Measurements from ENCODE around the gene DAGLB.
"Not testable (repeated sequence)": the region's sequence is repeated elsewhere in the genome, so short reads cannot be mapped to it uniquely, and the experiment has no call there.

DAGLB gene

DNA sequence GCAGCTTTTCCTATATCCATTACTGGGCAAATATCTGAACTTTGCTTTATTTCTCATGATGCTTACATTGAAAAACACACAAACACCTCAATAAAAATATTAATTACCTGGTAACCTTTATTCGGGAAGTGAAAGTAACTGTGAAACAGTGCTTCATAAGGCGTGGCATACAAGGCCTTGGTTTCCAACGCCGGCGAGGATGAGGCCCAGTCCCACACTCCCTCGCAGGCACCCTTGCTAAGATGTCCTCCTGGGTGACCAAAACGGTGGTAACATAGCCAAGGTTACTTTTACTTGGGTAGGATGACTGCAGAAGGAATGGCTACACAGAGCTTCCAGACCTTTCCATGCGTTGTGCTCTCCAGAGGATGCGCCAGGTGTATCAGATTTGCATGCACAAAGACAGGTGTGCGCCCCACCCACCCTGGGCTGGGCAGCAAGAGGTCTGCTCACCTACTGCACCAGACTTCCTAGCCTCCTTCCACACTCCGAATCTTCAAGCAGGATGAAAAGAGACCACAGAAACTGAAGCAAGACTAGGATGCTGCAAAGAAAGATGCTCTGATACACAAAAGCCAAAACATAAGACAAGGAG, 13.3 kb upstream of the DAGLB start:
- DNase-seq = no peak

- DNase-seq = no peak
These were observed 12.5 kb upstream of the DAGLB start for GRCh38 chr7:6460303-6460702.

DNA sequence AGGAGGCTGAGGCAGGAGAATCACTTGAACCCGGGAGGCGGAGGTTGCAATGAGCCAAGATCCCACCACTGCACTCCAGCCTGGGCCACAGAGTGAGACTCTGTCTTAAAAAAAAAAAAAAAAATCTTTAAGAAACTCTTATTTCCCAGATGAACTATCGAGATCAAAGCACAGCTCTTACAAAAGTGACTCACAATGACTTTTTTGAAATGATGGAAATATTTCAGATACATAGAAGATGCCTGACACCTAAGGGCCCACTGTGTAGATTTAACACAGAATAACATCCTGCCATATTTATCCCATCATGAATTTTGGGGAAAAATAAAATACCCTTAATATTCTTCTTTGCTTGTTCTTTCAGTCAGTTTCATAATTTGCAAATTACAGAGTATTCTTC, 10.9 kb upstream of the DAGLB start:
- not testable (repeated sequence) for DNase-seq

- DNase-seq = peak; percentile 83
These were observed 6.0 kb upstream of the DAGLB start for GRCh38 chr7:6453734-6454133.

- no peak for DNase-seq
These were observed 3.5 kb upstream of the DAGLB start for GRCh38 chr7:6451224-6451705.

GRCh38 chr7:6450591-6450990, 2.8 kb upstream of the DAGLB start:
- DNase-seq = not testable (repeated sequence)

- not testable (repeated sequence) for DNase-seq
These were observed 2.1 kb upstream of the DAGLB start for GRCh38 chr7:6449884-6450283.

- no peak for DNase-seq
These were observed 1.3 kb upstream of the DAGLB start for GRCh38 chr7:6448943-6449543.

GRCh38 chr7:6446838-6447580, 745 bp downstream of the DAGLB start:
- DNase-seq = peak; percentile 84

DNA sequence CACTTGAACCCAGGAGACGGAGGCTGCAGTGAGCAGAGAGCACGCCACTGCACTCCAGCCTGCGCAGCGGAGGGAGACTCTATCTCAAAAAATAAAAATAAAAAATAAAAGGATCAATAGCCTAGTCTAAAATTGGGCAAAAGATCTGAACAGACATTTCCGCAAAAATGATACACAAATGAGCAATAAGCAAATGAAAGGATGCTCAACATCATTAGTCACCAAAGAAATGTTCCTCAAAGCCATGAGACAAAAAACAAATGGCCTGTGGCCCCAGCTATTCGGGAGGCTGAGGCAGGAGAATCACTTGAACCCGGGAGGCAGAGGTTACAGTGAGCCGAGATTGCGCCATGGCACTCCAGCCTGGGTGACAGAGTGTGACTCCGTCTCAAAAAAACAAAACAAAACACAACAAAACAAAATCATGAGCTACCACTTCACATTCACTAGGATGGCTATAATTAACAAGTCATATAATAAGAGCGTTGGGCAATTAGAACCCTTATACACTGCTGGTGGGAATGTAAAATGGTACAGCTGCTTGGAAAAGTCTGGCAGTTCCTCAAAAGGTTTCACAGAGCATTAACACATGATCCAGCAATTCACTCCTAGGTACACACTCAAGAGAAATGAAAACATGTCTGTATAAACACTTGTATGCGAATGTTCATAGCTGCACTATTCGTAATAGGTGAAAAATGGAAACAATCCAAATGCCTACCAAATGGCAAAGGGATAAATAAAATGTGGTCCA, 3.1 kb downstream of the DAGLB start:
- DNase-seq = no peak

GRCh38 chr7:6443372-6443941, 4.3 kb downstream of the DAGLB start:
- peak; percentile 92 for DNase-seq

DNA sequence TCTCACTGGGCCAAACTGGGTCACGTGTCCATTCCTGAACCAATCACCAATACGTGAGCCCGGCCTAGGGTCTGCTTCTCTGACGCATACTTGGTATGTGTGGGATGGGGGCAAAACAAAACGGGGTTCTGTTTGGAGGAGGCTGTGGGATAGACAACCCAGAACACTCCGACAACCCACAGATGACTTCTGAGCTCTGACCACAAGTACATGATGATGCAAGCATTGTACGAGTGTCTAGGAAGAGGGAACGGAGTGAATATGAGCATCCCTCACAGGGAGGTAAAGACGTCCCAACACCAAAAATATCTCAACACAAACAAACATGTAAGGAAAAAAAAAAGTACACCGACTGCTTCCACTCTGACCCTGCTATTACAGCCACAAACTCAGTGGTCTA, 5.6 kb downstream of the DAGLB start:
- no peak for DNase-seq

- no peak for DNase-seq
These were observed 7.4 kb downstream of the DAGLB start for GRCh38 chr7:6440381-6440780.

GRCh38 chr7:6438427-6438826, 9.3 kb downstream of the DAGLB start:
- DNase-seq = no peak

- DNase-seq = no peak
These were observed 10.5 kb downstream of the DAGLB start for GRCh38 chr7:6437251-6437650.

DNA sequence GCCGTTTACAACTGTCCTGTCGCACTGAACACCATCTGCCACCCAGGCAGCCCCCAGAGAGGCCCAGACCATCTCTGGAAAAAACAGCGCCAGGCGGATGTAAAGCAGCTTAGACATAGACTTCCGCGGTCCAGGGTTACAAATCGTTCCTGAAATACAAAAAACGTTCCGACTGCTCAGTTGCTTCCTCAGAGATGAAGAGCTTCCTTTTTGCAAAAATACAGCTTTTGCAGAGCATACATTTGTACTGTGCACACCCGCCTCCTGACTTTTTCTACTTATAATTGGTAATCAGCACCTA, 11.4 kb downstream of the DAGLB start:
- no peak for DNase-seq

DNA sequence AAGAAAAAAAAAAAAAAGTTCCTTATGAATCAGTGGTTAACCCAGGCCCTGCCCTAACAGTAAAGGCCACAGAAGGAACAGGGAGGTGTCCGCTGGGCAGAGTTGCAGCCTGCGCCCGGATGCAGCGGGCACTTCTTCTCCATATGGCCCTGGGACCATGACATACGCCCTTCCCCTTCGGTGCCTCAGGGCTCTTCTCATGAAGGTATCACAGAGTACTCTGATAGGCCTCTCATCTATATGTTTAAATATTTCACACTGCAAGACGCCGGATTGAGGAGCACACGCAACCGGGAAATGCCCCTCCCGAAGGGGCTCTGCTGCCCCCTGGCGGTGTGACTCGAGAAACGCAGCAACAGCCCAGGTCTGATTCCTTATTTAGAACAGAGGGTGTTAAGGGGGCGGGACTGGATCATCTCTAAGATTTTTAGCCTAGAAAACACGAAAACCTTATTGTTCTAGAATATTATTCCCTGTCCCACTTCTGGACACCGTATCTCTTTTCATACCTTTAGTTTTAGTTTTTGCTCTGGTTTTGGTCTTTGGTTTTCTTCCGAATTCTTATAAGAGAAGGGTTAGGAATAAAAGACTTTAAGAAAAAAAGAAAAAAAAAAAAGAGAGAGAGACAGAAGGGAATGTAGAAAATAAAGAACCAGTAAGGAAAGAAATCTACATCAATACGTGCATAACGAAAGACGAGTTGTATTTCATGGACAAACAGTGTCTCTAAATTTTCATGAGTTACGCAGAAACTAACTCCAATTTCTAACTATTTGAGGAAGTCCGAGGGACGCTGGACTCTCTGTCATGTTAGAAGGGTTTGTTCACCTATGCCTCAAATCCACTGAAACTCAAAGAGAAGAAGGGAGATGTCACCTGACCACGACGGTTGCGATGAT, 12.0 kb downstream of the DAGLB start:
- DNase-seq = peak; percentile 82

DNA sequence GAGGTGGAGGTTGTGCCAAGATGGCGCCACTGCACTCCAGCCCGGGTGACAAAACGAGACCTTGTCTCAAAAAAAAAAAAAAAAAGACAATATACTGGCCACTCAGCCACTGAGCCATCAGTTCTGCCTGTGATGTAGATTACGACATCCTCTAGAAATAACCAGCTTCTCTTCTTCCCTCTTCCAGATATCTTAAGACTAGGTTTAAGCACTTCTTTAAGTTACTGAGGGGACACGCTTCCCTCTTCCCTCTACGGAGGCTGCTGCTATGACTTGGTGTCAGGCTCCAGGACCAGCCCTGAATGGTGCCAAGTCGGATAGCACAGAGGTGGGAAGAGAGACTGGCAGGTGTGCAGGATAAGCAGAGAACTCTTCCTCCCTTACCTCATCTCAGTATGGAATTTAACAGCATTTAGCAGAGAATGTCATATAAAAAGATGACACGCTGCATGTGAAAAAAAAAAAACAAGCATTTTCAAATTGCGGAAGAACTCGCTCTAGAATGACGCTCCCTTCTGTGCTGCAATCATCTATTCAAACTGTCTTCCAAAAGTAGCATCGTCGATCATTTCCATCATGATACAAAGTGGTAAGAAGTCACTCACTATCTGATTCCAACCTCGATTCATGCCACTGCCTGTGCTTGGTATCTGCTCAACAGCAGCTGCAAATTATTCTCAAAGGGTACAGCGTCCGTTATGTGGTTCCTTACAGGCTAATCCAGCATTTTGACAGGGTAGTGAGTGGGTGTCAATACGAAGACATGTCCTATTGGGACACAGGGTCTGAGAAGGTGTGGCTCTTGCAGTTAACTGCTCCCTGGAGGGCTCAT, 13.8 kb downstream of the DAGLB start:
- DNase-seq = no peak

DNA sequence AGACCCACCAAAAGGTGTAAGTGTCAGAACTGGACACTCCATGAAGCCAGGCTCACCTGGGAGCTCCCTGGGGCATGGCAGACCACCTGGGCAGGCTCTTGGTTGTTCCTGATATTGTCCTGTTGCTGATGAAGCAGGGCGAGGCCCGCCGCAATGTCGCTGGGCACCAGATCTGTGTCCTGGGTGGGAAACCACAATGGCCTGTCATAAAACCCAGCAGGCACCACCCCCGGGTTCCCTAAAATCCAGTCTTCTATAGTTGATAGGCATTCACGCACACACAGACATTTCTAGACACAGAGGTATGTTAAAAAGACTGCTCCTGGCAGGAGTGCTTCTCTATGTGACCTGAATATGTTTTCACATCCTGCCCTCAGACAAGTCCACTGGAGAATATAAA, 15.0 kb downstream of the DAGLB start:
- DNase-seq = no peak

DNA sequence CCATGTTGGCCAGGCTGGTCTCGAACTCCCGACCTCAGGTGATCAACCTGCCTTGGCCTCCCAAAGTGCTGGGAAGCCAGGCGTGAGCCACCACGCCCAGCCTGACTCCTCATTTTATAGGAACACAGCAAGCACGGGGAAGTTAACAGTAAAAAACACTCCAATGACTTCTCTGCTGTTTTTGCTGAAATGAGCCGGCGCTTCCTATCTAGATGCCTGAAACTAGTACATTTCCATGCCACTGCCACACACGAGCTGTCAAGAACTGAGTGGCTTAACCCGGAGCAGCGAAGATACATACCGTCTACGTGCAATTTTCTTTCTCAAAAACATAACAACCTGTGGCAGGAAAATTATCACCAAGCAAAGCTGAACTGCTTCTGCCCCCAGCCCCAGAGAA, 16.8 kb downstream of the DAGLB start:
- no peak for DNase-seq

- DNase-seq = peak; percentile 58
These were observed 17.3 kb downstream of the DAGLB start for GRCh38 chr7:6430271-6430940.

Measured in fibroblast of upper back skin (primary cell).